Measurements from ENCODE around the gene AVEN. TPM values are rescaled to one million over a fixed set of nuclear protein-coding genes. Genes with fewer than 3 reads are reported as not detected.
"Not testable (repeated sequence)": the region's sequence is repeated elsewhere in the genome, so short reads cannot be mapped to it uniquely, and the experiment has no call there.

The AVEN gene
- total RNA-seq, 1 experiment from 2014 or later = 62.7 TPM

DNA sequence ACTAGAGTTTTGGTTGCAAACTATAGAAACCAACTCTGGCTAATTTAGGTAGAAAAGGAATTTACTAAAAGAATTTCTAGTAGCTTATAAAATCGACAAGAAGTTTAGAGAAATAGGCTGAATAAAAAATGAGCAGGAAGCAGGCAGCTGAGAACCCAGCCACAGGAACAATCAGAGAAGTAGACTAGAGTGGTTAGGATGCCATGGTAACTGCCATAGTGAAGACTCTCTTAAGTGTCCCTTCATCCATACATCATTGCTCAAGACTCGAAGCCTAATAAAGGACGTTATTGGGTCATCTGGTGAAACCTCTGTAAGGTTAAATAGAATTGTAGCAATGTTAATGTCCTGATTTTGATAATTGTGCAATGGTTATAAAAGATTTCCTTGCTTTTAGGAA lies 13.8 kb downstream of the AVEN start:
- no peaks in the 10 kb centered on the region for H3K27me3 ChIP-seq (replicated peaks)

DNA sequence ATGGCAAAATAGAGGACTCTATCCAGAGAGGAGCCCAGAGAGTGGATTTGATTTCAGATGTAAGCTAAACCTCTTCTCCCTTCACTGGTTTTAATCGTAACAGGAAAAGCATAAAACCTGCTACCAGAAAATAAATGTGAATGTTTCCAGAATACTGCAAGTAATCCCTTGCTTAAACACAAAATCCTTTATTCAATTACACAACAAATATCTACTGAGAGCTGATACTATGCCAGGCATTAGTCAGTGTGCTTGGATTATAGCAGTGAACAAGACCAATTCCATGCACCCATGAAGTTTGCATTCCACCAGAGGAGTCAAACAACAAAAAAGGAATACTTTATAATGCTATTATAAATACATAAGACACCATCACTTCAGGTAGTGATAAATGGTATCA lies 15.1 kb downstream of the AVEN start:
- Histone ChIP-seq H3K36me3 (no peaks in the 10 kb centered on the region), H3K4me3 (no peak overlapping the region), H3K27ac (no peak overlapping the region), H3K27me3 (replicated peaks) (no peaks in the 10 kb centered on the region), H3K9me3 (replicated peaks) (no peaks in the 10 kb centered on the region), H3K4me1 (replicated peaks) (no peaks in the 10 kb centered on the region)
- DNase-seq (ENCODE audit: low read depth in 1 of 2, low spot score in 2 of 2) = no peak

More for the DNA sequence above, 13.8 kb downstream of the AVEN start:
- Histone ChIP-seq H3K4me1 (replicated peaks) (peaks cover 5% of the 10 kb centered on the region; the same call in 1 of the 2 replicates), H3K27ac (no peak overlapping the region), H3K36me3 (no peaks in the 10 kb centered on the region), H3K4me3 (no peak overlapping the region), H3K9me3 (replicated peaks) (no peaks in the 10 kb centered on the region)
- no peak for DNase-seq (ENCODE audit: low read depth in 1 of 2, low spot score in 2 of 2)

DNA sequence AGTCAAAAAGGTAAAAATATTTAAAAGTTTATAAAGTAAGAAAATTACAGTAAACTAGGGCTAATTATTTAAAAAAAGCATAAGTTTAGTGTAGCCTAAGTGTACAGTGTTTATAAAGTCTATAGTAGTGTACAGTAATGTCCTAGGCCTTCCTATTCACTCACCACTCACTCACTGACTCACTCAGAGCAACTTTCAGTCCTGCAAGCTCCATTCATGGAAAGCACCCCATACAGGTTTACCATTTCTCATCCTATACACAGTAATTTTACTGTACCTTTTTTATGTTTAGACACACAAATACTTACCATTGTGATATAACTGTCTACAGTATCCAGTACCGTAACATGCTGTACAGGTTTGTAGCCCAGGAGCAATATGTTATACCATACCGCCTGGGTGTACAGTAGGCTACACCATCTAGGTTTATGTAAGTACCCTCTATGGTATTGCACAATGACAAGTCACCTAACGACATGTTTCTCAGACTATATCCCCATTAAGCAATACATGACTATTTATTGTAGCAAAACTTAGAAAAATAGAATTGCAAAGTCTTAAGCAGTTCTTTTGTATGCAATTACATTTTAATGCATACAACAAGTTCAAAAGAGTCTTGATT lies 19.5 kb downstream of the AVEN start:
- Histone ChIP-seq H3K9me3 (replicated peaks) (no peaks in the 10 kb centered on the region), H3K27me3 (replicated peaks) (no peaks in the 10 kb centered on the region), H3K27ac (no peak overlapping the region), H3K4me1 (replicated peaks) (no peaks in the 10 kb centered on the region), H3K4me3 (no peak overlapping the region), H3K36me3 (no peaks in the 10 kb centered on the region)
- DNase-seq (ENCODE audit: low read depth in 1 of 2, low spot score in 2 of 2) = no peak

DNA sequence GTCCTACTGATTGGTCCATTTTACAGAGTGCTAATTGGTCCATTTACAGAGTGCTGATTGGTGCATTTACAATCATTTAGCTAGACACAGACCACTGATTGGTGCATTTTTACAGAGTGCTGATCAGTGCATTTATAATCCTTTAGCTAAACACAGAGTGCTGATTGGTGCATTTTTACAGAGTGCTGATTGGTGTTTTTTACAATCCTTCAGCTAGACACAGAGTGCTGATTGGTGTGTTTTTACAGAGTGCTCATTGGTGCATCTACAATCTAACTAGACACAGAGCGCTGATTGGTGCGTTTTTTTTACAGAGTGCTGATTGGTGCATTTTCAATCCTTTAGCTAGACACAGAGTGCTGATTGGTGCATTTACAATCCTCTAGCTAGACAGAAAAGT lies 20.3 kb downstream of the AVEN start:
- not testable (repeated sequence) for H3K36me3 ChIP-seq; H3K27ac ChIP-seq; DNase-seq (ENCODE audit: low read depth in 1 of 2, low spot score in 2 of 2); H3K4me1 ChIP-seq (replicated peaks); H3K4me3 ChIP-seq; H3K27me3 ChIP-seq (replicated peaks); H3K9me3 ChIP-seq (replicated peaks)

DNA sequence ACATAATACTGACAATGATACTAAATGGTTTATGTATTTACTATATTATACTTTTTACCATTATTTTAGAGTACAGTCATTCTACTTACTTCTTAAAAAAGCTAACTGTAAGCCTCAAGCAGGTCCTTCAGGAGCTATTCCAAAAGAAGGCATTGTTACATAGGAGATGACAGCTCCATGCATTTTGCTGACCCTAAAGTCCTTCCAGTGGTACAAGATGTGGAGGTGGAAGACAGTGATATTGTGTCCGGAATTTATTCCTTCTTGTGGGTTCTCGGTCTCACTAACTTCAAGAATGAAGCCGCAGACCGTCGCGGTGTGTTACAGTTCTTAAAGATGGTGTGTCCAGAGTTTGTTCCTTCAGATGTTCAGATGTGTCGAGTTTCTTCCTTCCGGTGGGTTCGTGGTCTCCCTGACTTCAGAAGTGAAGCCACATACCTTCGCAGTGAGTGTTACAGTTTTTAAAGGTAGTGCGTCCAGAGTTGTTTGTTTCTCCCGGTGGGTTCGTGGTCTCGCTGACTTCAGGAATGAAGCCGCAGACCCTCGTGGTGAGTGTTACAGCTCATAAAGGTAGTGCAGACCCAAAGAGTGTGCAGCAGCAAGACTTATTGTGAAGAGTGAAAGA lies 20.9 kb downstream of the AVEN start:
- Histone ChIP-seq H3K4me3 (no peak overlapping the region), H3K27ac (no peak overlapping the region), H3K9me3 (replicated peaks) (no peaks in the 10 kb centered on the region), H3K36me3 (no peaks in the 10 kb centered on the region), H3K27me3 (replicated peaks) (no peaks in the 10 kb centered on the region), H3K4me1 (replicated peaks) (no peaks in the 10 kb centered on the region)
- no peak for DNase-seq (ENCODE audit: low read depth in 1 of 2, low spot score in 2 of 2)

DNA sequence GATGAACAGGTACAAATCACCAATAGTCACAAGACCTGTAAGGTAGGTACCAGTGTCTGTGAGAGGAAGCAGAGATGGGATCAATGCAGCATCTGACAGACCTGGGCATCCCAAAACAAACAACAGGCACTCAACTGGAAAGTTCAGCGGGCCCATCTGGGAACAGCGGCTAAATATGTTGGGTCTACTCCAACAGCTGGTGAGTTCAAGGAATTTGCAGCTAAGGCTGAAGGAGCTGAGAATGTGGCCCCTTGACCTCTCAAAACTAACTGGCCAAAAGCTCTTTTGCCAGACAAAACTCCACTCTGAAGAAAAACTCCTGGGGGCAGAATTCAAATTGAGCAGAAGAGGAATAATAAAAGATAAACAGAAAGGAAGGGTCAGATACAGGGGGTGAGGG lies 24.4 kb downstream of the AVEN start:
- Histone ChIP-seq H3K4me1 (replicated peaks) (no peaks in the 10 kb centered on the region), H3K36me3 (no peaks in the 10 kb centered on the region), H3K27me3 (replicated peaks) (no peaks in the 10 kb centered on the region), H3K9me3 (replicated peaks) (no peaks in the 10 kb centered on the region), H3K4me3 (no peak overlapping the region), H3K27ac (no peak overlapping the region)
- no peak for DNase-seq (ENCODE audit: low read depth in 1 of 2, low spot score in 2 of 2)

DNA sequence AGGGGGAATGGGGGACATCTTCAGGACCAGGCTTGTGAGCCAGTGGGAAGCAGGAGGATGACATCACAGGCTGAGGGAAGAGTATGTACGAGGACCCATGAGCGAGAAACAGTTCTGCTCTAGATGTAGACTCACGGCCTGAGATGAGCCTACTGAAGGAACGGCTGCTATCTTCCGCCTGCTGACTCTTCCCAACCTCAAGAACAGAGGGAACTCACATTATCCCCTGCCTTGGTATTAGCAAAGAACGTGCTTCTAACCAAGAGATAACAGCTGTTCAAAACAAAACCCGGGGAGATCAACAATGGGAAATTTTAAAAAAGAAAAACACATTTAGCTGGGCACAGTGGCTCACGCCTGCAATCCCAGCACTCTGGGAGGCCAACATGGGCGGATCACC lies 25.3 kb downstream of the AVEN start:
- Histone ChIP-seq H3K9me3 (replicated peaks) (no peaks in the 10 kb centered on the region), H3K36me3 (no peaks in the 10 kb centered on the region), H3K27me3 (replicated peaks) (no peaks in the 10 kb centered on the region), H3K4me1 (replicated peaks) (no peaks in the 10 kb centered on the region), H3K4me3 (no peak overlapping the region), H3K27ac (no peak overlapping the region)
- no peak for DNase-seq (ENCODE audit: low read depth in 1 of 2, low spot score in 2 of 2)

DNA sequence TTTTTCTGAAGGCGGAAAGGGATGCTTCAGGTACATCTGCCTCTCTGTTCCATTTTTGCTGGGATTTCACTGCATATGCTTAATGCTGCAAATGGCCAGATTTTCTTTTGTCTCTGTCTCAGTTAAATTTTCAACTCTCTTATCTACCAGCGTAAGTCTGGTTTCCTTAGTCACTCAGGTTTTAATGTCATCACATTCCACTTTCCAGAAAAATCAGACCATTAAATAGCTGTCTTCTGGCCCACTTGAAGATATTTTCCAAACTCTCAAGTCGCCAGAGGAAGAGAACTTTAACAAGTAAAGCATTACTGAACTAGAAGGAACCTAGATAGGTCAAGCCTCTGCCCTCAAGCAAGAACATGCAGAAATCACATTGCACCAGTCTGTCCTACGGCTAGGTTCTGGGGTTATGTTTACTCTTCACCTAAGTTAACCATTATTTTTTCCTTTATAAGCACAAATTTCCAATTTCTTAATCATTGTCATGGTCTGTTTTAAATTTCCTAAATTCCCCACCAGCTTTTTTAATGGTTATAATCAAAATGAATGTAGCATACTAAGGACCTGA lies 26.5 kb downstream of the AVEN start:
- no peak for DNase-seq (ENCODE audit: low read depth in 1 of 2, low spot score in 2 of 2)

DNA sequence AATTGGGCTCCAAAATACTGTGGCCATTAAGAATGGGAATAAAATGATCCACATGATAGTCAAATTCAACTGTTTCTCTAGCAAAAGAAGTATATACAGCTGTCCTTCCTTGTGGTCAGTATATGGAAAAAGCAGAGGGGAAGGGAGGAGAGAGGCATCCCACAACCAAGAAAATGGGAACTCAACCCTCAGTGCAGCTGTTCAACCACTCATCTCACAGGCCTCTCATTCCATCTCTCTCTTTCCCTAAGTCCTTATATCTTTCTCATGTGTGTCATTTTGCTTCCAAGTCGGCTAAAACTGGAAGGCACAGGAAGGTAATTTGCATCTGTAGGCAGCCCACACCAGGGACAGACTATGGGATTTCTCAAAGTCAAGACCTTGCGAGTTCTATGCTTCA lies 27.5 kb downstream of the AVEN start:
- no peaks in the 10 kb centered on the region for H3K36me3 ChIP-seq
- H3K4me1 ChIP-seq (replicated peaks) = no peaks in the 10 kb centered on the region
- H3K4me3 ChIP-seq = no peak overlapping the region
- no peaks in the 10 kb centered on the region for H3K27me3 ChIP-seq (replicated peaks)
- H3K27ac ChIP-seq = no peak overlapping the region
- DNase-seq (ENCODE audit: low read depth in 1 of 2, low spot score in 2 of 2) = no peak
- H3K9me3 ChIP-seq (replicated peaks) = no peaks in the 10 kb centered on the region

More for the DNA sequence above, 26.5 kb downstream of the AVEN start:
- Histone ChIP-seq H3K27ac (no peak overlapping the region), H3K4me3 (no peak overlapping the region), H3K4me1 (replicated peaks) (no peaks in the 10 kb centered on the region), H3K27me3 (replicated peaks) (no peaks in the 10 kb centered on the region), H3K36me3 (no peaks in the 10 kb centered on the region), H3K9me3 (replicated peaks) (no peaks in the 10 kb centered on the region)

DNA sequence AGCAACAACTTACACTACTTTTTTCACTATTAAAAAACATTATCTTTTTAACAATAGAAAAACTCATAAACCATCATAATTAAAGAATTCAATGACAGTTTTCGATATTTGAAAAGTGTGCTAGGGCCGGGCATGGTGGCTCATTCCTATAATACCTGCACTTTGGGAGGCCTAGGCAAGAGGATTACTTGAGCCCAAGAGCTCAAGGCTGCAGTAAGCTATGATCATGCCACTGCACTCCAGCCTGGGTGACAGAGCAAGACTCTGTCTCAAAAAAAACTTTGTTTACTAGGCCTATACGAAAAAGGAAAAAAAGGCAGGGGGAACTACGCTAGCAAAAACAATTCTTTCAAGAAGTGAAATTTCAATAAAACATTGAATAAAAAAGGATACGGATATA lies 28.1 kb downstream of the AVEN start:
- Histone ChIP-seq H3K36me3 (no peaks in the 10 kb centered on the region), H3K4me1 (replicated peaks) (no peaks in the 10 kb centered on the region), H3K27me3 (replicated peaks) (no peaks in the 10 kb centered on the region), H3K4me3 (no peak overlapping the region), H3K27ac (no peak overlapping the region), H3K9me3 (replicated peaks) (no peaks in the 10 kb centered on the region)
- no peak for DNase-seq (ENCODE audit: low read depth in 1 of 2, low spot score in 2 of 2)

DNA sequence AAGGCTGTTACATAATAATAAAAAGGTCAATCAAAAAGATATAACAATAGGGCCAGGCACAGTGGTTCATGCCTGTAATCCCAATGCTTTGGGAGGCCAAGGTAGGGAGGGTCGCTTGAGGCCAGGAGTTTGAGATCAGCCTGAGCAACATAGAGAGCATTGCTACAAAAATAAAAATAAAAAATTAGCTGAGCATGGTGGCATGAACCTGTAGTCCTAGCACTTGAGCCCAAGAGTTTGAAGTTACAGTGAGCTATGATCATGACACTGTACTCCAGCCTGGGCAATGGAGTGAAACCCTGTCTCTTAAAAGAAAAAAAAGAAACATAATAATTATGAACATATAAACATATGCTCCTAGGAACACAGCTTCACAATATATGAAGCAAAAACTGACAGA lies 29.3 kb downstream of the AVEN start:
- no peaks in the 10 kb centered on the region for H3K36me3 ChIP-seq

DNA sequence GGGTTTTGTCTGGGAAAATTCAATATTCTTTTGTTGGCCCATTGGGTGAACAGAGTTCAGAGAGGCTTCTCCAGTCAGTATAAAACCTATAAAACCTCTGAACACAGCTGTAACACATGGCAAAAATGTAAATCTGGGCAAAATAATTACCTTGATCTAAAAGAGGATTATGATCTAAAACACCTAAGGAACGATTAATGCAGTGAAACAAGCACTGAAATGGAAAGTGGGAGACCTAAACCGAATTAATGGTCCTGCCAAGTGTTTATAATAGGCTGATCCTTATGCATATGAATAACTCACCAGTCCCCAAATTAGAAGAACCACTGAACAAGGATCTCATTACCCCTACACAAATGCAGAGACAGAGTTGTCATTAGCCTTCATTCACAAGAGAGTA lies 32.6 kb downstream of the AVEN start:
- no peaks in the 10 kb centered on the region for H3K4me1 ChIP-seq (replicated peaks)
- no peaks in the 10 kb centered on the region for H3K9me3 ChIP-seq (replicated peaks)
- DNase-seq (ENCODE audit: low read depth in 1 of 2, low spot score in 2 of 2) = no peak
- no peaks in the 10 kb centered on the region for H3K36me3 ChIP-seq
- no peaks in the 10 kb centered on the region for H3K27me3 ChIP-seq (replicated peaks)
- no peak overlapping the region for H3K27ac ChIP-seq
- H3K4me3 ChIP-seq = no peak overlapping the region

More for the DNA sequence above, 29.3 kb downstream of the AVEN start:
- Histone ChIP-seq H3K9me3 (replicated peaks) (no peaks in the 10 kb centered on the region), H3K4me3 (no peak overlapping the region), H3K27me3 (replicated peaks) (no peaks in the 10 kb centered on the region), H3K4me1 (replicated peaks) (no peaks in the 10 kb centered on the region), H3K27ac (no peak overlapping the region)
- no peak for DNase-seq (ENCODE audit: low read depth in 1 of 2, low spot score in 2 of 2)

DNA sequence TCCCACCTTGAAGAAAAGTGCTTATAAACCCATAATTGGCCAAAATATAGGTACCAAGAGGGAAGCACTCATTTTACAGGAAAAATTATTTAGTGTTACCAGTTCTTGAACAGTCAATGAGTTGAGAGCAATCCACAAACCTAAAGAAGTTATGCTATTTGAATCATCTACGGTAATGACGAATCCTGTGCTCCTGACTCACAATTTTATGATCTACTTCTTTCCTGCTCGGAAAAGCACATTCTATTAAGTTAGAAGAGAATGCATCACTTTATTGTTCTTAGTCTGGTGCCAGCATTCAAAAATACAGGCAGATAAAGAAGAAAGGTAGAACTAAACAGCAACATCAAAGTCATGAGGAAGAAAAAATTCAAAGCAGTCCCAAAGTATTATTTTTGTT lies 37.5 kb downstream of the AVEN start:
- no peaks in the 10 kb centered on the region for H3K9me3 ChIP-seq (replicated peaks)
- H3K36me3 ChIP-seq = no peaks in the 10 kb centered on the region
- DNase-seq (ENCODE audit: low read depth in 1 of 2, low spot score in 2 of 2) = no peak
- no peaks in the 10 kb centered on the region for H3K27me3 ChIP-seq (replicated peaks)
- H3K4me1 ChIP-seq (replicated peaks) = no peaks in the 10 kb centered on the region
- H3K27ac ChIP-seq = no peak overlapping the region
- no peak overlapping the region for H3K4me3 ChIP-seq

DNA sequence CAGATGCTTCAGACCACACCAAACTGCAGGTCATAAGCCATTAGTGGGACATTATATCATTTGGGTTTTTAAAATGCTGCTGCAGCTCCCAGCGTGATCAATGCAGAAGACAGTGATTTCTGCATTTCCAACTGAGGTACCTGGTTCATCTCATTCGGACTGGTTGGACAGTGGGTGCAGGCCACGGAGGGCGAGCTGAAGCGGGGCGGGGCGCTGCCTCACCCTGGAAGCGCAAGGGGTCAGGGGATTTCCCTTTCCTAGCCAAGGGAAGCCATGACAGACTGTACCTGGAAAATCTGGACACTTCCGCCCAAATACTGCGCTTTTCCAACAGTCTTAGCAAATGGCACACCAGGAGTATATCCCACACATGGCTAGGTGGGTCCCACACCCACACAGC lies 43.3 kb downstream of the AVEN start:
- H3K36me3 ChIP-seq; H3K4me3 ChIP-seq; H3K4me1 ChIP-seq (replicated peaks); DNase-seq (ENCODE audit: low read depth in 1 of 2, low spot score in 2 of 2); H3K9me3 ChIP-seq (replicated peaks); H3K27ac ChIP-seq; H3K27me3 ChIP-seq (replicated peaks): not testable (repeated sequence)

Data from SJSA1 (cell line).